Large intestine (tissue), 3 donors: ENCODE measurements around the gene VWDE. TPM values are rescaled to one million over a fixed set of nuclear protein-coding genes. Genes with fewer than 3 reads are reported as not detected.
A peak's percentile ranks its signal among the peaks of the same experiment; 100 is the strongest.

ENCODE experiments used
- DNase-seq, 2 donors: peaks; one replicate each; pipeline versions ENCODE4 v3.0.0 to v3.0.0-alpha.2; 2013
- H3K27ac ChIP-seq: one replicate; pipeline ENCODE4 v1.5.1; 2013; ENCODE audit warnings: low read length
- H3K27me3 ChIP-seq: 2 replicates; pipeline ENCODE4 v1.6.1; 2013; ENCODE audit warnings: low read length; ENCODE audit not compliant: control insufficient read depth, insufficient read depth
- H3K36me3 ChIP-seq: 2 replicates; pipeline ENCODE4 v1.6.1; 2013; ENCODE audit warnings: low read length; ENCODE audit not compliant: control insufficient read depth, insufficient read depth
- H3K4me1 ChIP-seq: one replicate; pipeline ENCODE4 v1.6.1; 2013; ENCODE audit warnings: low read length; ENCODE audit not compliant: control insufficient read depth, insufficient read depth
- H3K4me3 ChIP-seq: one replicate; pipeline ENCODE4 v1.5.1; 2013; ENCODE audit warnings: low read length
- H3K9me3 ChIP-seq: one replicate; pipeline ENCODE4 v1.6.1; 2013; ENCODE audit warnings: mild to moderate bottlenecking, low read depth, low read length, moderate library complexity; ENCODE audit not compliant: control insufficient read depth
- WGBS: methylation state at CpG from one replicate; pipeline ENCODE4 v1.1.5; 2013; ENCODE audit warnings: low lambda C conversion rate; ENCODE audit not compliant: insufficient coverage; 5-methylcytosine and 5-hydroxymethylcytosine counted together
- polyA plus RNA-seq: library from polyadenylated mRNA; unstranded; fragments of 120-200 nt; gene quantifications from one replicate; pipeline ENCODE4 v1.2.1, GENCODE V29; 2013

Gene VWDE
- polyA plus RNA-seq, 1 donor = 0.66 TPM

GRCh38 chr7:12290761-12291160, 112.9 kb downstream of the VWDE start:
- H3K4me3 ChIP-seq = no peak overlapping the region
- H3K27ac ChIP-seq = no peak overlapping the region
- no peaks in the 10 kb centered on the region for H3K36me3 ChIP-seq
- H3K27me3 ChIP-seq = no peaks in the 10 kb centered on the region
- no peak for DNase-seq
- H3K4me1 ChIP-seq = no peaks in the 10 kb centered on the region
- H3K9me3 ChIP-seq = peaks cover 15% of the 10 kb centered on the region
- WGBS = no CpG with 5 or more reads among the region's 1 CpG

DNA sequence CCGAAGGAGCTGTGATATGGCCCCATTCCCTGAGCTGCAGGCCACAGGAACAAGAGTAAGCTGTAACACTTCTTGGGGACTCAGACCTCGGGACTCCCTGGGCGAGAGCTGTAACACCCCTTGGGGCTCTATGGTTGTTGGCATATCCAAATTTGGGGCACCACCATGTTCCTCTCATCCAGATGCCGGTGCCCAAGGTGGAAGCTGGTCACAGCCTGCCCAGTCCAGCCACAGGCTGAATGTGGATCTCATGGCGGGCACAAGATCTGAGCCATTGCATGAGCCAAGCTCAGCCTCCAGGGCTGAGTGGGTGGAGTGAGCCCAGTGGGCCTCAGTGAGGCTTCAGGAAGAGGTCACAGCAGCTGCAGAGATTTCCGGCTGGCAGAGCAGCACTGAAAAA, 113.7 kb downstream of the VWDE start:
- H3K9me3 ChIP-seq = peaks cover 15% of the 10 kb centered on the region
- H3K27me3 ChIP-seq = no peaks in the 10 kb centered on the region
- no peaks in the 10 kb centered on the region for H3K4me1 ChIP-seq
- no peak overlapping the region for H3K4me3 ChIP-seq
- DNase-seq = no peak
- no peaks in the 10 kb centered on the region for H3K36me3 ChIP-seq
- no CpG with 5 or more reads among the region's 6 CpGs for WGBS
- H3K27ac ChIP-seq = no peak overlapping the region

DNA sequence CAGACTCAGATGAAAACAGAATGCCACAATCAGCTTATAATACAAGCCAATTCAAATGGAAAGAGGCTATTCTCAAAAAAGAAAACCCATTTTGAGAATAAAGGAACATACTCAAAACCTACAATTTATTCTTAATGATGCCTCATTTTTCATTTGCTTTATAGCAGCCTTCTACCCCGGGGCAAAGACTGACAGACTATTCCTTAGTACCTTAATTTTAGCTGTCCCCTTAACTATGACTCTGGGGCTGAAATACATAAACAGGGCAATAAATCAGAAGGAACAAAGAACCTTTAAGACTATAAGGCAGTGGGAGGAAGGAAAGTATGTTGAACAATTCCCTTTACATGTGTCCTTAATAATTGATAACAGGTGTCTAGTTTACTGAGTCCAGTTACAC, 115.8 kb downstream of the VWDE start:
- Histone ChIP-seq H3K4me3 (no peak overlapping the region), H3K27me3 (no peaks in the 10 kb centered on the region), H3K9me3 (peaks cover 15% of the 10 kb centered on the region), H3K27ac (no peak overlapping the region), H3K4me1 (no peaks in the 10 kb centered on the region), H3K36me3 (no peaks in the 10 kb centered on the region)
- no peak for DNase-seq
- WGBS = no CpG with 5 or more reads among the region's 1 CpG

DNA sequence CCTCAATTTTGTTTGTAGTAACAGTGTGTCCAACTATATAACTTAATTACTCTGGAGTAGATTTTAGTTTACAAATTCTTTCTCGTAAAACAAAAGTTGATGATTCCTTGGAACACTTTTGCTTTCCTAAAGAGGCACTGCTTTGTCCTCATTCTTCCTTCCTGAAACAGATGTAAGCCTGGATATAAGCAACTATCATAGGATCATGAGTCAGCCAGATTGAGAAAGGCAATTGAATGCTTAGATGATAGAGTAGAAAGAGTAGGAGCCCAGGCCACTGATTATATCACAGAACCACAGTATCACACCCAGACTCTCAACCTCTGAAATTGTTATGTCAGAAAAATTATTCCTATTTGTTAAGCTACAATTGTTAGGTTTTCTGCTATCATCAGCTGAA, 122.6 kb downstream of the VWDE start:
- Histone ChIP-seq H3K4me3 (no peak overlapping the region), H3K27ac (no peak overlapping the region), H3K9me3 (peaks cover 5% of the 10 kb centered on the region), H3K4me1 (no peaks in the 10 kb centered on the region), H3K36me3 (no peaks in the 10 kb centered on the region), H3K27me3 (no peaks in the 10 kb centered on the region)
- WGBS = no CpG with 5 or more reads among the region's 1 CpG
- DNase-seq = peak; percentile 22 to 26

Other genes starting within 250 kb of the VWDE start
- gene TMEM106B, start 192.6 kb downstream of the VWDE start, polyA plus RNA-seq = 43.1 TPM
- 4.3 TPM for gene SCIN, start 166.9 kb upstream of the VWDE start, polyA plus RNA-seq